Fibroblast of skin of abdomen (primary cell): ENCODE results near the gene CLIC6. TPM values are rescaled to one million over a fixed set of nuclear protein-coding genes. Genes with fewer than 3 reads are reported as not detected.

Experiments used
- DNase-seq: peaks from one replicate; pipeline ENCODE4 v3.0.0-alpha.2; 2013
- polyA plus RNA-seq, 2 experiments: library from polyadenylated mRNA; unstranded; fragments of 120-200 nt; gene quantifications; one replicate each; pipeline ENCODE4 v1.2.1, GENCODE V29; 2013; ENCODE audit not compliant: insufficient read length in 2 of 2

Gene CLIC6
- not detected for polyA plus RNA-seq (2013, experiment 1 of 2; ENCODE audit: insufficient read length)
- polyA plus RNA-seq (2013, experiment 2 of 2; ENCODE audit: insufficient read length) = 0.06 TPM

DNA sequence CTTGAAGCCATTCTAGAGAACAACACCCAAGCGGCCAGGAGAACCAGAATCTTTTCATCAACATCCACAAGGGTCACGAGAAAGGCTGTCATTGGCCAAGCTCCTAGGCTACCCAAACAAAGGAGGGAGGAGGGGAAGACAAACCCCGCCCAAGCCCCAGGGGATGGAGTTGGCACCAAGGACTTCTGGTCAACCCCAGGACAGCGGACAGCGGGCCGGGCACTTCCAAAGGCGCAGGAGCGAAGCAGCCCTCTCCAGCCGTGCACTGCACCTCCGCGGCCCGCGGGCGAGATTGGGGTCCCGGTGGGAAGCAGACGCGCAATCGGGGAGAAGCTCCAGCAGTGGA is at the start of gene CLIC6:
Gene CLIC6, plus strand, starts transcription at position 192 of the 346 bp plus-strand sequence. CDS start 395 bp downstream, outside the sequence.
- DNase-seq = no peak

DNA sequence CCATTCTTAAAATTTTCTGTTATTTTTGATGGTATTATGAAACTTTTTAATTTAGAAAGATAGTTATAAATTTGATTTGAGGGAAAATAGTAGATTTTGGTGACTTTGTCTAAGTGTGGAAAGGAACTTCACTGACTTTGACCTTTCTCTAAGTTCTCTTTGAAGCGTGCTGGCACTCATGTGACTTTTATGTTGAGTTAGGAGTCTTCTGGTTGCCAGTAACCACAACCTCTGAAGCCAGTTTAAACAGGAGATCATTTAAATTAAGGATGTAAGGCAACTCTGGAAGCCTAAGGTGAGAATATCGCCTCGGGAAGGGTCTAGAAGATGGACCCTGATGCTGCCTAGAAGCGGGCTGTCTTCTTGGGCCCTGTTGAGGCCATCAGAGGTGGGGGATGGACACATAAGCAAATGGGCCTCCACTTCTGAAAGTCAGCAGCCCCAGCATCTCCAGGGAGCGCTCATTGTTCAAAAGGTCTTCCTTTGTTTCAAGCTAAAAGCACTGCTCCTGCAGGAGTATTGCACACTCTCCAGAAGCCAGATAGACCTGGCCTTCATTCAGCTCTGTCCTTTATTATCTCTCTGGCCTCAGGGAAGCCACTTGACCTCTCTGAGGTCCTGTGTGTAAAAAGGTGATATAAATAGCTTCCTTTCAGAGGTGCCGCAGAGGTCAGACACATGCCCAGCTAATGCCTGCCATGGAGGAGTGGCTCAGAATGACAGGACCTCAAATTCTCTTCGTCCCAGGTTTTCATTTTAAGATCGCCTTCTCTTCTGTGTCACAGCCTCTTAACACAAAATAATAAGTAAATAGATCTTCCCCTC is 48.7 kb upstream of the CLIC6 start:
- no peak for DNase-seq

DNA sequence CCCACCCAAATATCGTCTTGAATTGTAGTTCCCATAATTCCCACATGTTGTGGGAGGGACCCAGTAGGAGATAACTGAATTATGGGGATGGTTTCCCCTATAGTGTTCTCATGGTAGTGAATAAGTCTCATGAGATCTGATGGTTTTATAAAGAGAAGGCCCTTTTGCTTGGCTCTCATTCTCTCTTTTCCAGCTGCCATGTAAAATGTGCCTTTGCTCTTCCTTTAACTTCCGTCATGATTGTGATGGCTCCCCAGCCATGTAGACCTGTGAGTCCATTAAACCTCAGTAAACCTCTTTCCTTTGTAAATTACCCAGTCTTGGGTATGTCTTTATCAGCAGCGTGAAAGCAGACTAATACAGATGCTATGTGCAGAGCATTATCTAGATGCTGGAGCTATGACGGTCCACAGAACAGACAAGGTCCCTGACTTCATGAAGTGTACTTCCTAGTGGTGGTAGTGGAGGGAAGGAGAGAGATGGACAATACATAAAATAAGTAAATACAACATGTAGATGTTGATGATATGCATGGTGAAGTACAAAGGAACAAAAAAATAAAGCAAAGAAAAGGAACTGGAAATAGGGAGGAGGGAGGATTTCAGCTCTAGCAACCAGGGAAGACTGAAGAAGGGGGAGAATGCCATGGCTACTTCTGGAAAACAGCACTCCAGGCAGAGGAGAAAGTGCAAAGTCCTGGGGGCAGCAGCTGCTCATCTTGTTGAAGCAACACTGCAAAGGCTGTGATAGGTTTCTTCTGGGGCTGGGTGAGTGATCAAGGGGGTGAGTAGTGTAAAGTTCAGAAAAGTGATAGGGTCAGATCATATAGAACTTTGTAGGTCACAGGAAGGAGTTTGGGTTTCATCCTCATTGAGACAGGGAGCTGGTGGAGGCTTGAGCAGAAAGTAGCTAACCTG is 47.1 kb upstream of the CLIC6 start:
- DNase-seq = no peak

GRCh38 chr21:34623516-34623915 is 45.3 kb upstream of the CLIC6 start:
- DNase-seq = no peak

DNA sequence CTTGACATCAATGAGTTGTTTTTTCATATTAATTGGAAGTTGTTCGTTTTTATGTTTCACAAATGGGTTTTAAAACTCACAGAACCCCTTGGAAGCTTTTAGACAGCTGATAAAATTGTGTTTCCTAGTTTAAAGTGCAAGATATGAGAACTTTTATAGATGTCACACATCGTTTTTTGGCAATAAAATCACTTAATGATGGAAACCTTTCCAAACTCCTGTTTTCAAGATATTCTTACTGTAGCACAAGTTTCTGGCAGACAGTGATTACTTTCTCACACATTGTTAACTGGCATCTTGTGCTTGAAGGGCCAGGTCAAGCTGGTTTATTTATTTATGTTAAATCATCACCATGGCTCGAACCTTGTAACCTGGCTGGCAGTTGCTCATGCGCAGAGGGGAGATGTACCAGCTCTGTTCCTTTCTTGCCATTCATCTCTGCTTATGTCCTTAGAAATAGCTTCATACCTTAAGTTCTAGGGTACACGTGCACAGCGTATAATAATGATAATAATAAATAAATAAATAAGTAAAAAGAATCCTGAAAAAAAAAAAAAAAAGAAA is 43.7 kb upstream of the CLIC6 start:
- DNase-seq = no peak

- no peak for DNase-seq
These were observed 42.7 kb upstream of the CLIC6 start for GRCh38 chr21:34626131-34626530.

- peak; percentile 44 for DNase-seq
These were observed 38.2 kb upstream of the CLIC6 start for GRCh38 chr21:34630536-34631143.

DNA sequence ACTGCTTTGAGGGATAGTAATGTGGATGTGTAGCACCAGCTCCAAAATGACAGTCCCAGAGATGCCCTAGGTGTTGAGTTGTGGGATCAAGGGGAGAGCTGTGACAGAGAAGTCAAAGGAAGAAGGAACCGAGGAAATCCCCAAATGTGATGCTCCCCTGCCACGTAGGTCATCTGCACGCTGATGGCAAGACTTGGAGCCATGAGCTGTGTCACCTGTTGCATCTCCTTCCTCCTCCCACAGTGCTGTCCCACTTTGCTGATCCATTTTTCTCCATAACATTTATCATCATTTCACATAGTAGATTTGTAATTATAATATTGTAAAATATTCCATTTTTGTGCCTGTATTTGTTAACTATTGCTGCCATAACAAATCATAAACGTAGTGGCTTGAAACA is 36.3 kb upstream of the CLIC6 start:
- DNase-seq = no peak

DNA sequence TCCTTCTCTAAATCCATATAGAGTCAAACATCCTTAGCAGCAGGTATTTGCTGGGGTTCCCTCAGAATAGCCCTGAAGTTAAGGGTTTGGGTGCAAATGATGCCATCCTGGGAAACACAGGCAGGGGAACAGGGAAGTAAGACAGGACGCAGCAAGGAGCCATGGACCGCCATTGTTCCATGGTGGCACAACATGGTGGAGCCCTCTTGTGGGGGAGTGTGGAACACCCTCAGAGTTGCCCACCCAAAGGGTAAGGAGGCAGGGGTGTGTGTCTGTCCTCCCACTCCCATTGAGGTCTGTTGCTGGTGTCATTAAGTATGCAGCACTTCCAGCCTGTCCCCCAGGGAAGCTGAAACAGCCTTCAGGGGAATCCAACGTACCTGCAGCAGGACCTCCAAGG is 33.5 kb upstream of the CLIC6 start:
- DNase-seq = no peak

- DNase-seq = no peak
These were observed 31.8 kb upstream of the CLIC6 start for GRCh38 chr21:34636961-34637360.

- DNase-seq = no peak
These were observed 29.5 kb upstream of the CLIC6 start for GRCh38 chr21:34639250-34639649.

GRCh38 chr21:34639882-34640788 is 28.7 kb upstream of the CLIC6 start:
- no peak for DNase-seq

DNA sequence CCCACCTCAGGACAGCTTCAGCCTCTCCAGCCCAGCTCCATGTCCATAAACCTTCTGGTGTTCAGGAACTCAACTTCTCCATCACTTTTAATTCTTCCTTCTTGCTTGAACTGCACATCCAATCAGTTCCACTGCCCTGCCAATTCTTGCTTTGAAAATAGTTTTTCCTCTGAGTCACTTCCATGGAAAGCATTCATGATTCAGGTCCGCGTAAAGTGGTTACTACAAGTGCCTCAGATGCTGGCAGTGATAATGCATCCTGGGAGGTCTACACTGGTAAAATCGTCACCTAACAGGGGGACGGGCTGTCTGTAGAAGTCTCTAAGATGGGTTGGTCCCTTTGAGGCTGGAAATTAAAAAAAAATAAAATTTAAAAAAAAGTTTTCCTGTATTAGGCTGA is 27.9 kb upstream of the CLIC6 start:
- DNase-seq = peak; percentile 78

DNA sequence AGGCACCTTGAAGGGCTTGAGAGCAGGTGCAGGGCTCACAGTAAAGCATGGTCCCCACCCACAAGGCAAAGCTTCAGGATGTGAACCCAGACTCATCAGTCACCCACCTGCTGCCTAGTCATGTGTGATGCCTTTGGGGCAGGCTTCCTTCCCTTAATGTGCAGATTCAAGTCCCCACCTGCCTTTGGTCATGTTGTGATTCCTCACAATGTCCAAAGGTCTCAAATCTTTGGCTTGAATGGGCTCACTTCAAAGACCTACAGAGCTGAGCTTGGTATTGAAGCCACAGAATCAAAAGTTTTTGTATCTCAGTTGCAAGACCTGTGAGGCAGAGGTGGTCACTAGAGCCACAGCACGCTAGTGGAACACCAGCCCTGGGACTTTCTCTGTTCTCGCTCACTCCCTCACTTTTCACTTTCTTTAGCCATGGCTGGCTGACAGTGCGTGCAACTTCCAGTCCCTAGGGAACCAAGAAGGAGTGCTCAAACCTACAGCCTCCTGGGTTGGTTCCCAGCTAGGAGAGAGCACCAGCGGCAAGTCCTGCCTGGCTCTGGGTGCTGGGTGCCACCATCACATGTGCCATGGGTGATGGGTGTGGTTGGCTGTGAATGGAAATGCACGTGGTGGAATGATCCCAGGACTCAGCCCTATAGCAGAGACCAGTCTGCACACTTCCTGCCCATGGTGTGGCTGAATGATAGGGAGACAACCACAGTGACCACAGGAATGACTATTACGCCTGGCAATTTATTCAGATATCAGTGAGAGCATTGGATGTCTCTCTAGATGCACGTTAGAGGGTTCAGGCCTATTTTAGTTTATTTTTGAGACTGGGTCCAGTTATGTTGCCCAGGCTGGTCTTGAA is 26.4 kb upstream of the CLIC6 start:
- DNase-seq = peak; percentile 31

DNA sequence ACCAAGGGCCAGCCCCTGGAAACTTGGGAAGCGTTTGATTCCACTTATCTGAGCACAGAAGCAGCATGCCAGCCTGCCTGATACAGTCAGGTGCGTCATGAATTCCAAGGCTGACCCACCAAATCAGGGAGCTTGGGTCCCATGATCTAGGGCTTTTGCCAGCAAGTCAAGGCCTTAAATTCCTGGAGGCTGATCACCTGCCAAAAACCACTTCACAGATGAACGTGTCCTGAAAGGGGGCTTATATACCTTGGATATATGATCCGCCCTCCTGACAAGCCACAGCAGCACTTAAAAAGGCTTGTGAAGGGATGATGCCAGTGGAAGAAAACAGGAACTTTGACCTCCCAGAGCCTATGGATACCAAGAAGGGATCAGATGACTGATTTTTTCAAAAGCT is 24.0 kb upstream of the CLIC6 start:
- no peak for DNase-seq

GRCh38 chr21:34647555-34647954 is 21.2 kb upstream of the CLIC6 start:
- DNase-seq = no peak

DNA sequence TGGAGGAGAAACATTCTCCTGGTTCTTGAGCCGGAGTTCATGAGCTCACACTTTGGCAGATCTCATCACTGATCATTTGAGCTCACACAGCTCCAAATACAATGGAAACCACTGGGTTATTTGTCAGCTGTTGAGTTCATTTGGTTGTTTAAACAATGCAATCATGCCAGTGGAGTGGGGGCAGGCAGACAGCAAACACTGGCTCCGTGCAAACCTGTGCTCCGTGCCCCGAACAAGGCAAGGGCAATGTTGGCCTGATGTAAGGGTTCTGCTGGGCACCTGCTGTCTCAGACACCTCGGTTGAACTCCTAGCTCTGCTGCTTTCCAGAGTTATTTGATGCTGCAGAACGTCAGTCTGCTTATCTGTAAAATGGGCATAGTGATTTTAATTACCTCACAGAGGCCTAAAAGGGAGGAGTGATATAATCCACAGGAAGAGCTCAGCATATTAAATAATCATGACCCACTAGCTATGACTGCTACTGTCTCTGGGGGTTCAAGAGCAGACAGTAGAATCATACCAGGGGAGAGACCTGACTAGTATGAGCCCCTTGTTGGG is 20.0 kb upstream of the CLIC6 start:
- DNase-seq = no peak

- DNase-seq = no peak
These were observed 19.4 kb upstream of the CLIC6 start for GRCh38 chr21:34649400-34649799.

DNA sequence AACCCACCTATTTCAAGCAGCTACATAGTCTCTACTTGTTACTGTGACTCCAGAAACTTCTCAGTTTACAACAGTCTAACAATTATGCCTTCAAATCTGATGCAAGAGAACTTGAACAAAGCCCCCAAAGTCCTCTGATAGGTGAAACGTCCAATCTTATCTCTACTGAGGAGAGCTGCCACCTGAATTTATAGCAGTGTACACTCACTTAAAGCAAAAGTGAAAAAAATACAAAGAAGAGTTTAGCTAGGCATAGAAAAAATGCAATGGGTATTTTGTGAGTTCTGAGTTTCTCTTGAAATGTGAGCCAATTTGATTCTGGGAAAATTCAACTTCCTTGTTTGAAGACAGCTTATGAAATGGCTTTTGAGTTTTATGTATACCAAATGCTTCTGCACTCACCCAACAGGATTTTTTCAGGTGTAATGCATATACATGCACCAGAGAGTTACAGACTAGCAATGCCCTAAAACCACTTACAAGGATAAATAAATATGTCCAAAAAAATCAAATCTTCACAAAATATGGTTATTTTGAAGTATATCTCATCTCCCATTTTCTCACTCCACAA is 17.8 kb upstream of the CLIC6 start:
- no peak for DNase-seq

DNA sequence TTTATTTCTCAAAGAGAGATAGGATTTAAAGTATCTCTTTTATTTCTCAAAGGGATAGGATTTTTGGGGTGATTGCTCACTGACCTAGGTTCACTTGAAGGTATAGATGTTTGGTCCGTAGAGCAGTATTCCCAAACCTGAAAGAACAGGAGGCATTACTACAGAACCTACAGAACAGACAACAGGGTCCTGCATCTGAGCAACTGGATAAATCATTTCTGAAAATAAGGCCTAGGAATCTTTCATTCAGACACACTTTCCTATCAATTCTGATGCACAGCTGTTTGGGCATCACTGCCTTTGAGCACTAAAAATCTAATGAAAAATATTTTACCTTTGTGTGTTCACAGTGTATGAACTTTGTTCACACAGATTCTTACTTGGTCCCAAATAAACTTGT is 17.2 kb upstream of the CLIC6 start:
- DNase-seq = no peak
